HG02588 (cell line): ENCODE results near the gene FN3K.

Experiments used
- ATAC-seq: cut with Tn5 transposase; IDR thresholded peaks from one replicate; pipeline ENCODE4 v1.9.1; 2021; ENCODE audit warnings: mild to moderate bottlenecking, moderate library complexity; ENCODE audit not compliant: unreplicated experiment

The FN3K gene

DNA sequence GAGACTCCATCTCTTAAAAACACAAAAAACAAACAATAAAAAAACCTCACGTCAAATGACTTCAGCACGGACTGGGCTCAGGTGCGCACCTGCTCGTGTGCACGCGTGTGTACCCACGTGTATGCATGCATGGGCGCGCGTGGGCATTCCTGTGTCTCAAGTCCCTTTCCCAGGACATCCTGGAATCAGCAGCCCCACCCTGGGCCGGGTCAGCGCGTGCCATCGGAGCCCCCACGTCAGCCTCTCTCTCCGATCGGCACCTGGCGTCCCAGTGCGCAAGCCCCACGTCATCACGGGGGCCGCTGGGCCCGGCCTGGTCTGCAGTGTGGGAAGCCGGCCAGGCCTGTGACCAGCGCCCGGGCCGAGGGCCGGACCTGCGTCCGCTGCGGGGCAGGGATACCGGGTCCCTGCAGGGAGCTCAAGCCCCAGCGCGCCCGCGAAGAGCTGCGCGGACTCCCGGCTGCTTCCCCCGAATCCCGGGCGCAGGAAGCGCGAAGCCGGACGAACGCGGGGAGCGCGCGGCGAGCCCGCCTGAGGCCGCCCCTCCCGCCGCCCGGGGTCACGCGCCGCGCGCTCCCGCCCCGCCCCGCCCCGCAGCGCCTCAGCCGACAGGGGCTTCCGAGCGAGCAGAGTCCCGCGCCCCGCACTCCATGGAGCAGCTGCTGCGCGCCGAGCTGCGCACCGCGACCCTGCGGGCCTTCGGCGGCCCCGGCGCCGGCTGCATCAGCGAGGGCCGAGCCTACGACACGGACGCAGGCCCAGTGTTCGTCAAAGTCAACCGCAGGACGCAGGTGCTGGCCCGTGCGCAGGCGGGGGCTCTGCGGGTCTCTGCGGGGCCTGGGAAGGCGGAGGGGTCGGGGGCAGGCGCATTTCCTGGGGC, at the start of gene FN3K:
Gene FN3K (plus strand): TSS at position 629 of the 880 bp plus-strand sequence. CDS start 22 bp downstream, at position 651.
- ATAC-seq: no peak

DNA sequence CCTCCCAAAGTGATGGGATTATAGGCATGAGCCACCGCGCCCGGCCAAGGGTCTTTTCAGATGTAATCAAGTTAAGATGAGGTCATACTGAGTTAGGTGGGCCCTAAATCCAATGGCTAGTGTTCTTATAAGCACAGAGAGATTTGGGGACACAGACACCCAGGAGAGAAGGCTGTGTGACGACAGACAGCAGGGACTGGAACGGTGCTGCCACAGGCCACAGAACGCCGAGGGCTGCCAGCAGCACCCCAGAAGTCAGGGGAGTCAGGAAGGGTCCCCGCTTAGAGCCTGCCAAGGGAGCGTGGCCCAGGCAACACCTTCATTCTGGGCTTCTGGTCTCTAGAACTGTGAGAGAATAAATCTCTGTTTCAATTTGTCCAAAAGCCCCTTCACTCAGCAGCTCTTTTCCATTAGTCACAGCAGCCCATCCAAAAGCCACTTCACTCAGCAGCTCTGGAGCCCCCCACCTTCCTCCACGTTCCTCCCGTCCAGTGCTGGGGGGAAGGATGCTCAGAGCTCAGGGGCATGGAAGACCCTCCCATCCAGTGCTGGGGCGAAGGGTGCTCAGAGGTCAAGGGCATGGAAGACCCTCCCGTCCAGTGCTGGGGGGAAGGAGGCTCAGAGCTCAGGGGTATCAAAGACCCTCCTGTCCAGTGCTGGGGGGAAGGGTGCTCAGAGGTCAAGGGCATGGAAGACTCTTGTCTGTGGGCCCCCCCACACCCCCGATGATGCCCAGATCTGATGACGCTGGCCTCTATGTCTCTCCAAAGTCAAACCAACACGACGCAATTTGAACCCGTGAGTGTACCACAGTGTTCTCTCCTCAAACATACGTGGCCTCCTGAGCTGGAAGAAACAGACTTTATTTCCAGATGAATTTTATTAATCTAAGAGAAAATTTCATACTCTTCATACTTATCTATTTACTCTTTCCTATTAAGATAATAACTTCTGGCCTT, 48.8 kb upstream of the FN3K start:
- ATAC-seq: no peak

DNA sequence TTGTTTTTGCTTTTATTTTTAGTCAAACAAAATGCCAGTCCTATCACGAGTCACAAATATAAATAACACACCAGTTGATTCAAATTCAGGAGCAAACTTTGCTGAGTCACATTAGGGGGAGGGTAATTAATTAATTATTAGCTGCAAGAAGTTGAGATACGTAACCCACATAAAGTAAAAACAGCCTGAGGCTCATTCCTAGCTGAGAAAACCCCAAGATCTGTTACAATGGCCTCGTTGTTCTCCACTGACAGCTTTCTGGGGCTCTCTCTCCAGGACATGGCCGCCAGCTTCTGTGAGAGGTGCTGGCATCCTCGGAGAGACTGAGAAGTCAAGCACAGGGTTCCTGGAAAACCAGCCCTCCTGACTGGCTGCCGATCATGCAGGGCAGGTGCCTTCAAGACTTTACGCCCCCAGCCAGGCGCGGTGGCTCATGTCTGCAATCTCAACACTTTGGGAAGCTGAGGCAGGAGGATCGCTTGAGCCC, 48.0 kb upstream of the FN3K start:
- no peak for ATAC-seq

DNA sequence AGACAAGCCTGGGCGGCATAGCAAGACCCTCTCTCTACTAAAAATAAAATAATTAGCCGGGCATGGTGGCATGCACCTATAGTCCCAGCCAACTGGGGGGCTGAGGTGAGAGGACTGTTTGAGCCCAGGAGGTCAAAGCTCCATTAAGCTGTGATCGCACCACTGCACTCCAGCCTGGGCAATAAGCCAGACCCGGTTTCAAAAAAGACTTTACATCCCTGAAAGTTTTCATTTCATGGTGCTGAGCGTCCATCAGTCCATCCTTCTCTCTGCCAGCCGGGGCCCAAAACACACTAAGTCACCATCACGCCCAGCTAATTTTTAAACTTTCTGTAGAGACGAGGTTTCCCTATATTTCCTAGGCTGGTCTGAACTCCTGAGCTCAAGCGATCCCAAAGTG, 47.5 kb upstream of the FN3K start:
- no peak for ATAC-seq

- no peak for ATAC-seq
Observed at GRCh38 chr17:82689077-82689476, 46.3 kb upstream of the FN3K start.

- ATAC-seq: no peak
Observed at GRCh38 chr17:82690786-82691489, 44.5 kb upstream of the FN3K start.

DNA sequence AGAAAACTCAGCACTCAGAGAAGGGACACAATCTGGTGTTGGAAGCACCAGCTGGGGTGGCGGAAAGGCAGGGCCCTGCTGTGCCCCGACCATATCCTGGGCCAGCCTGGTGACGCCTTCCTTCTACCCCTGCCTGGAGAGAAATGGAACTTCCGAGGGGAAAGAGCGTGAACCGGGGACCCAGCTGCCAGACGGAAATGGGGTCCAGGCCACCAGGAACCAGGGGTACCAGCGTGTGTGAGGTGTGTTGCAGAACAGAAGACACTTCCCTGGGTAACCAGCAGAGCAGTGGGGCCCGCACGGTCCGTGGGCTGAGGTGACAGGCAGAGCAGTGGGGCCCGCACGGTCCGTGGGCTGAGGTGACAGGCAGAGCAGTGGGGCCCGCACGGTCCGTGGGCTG, 43.7 kb upstream of the FN3K start:
- ATAC-seq: no peak

GRCh38 chr17:82692268-82692667, 43.1 kb upstream of the FN3K start:
- ATAC-seq: no peak

DNA sequence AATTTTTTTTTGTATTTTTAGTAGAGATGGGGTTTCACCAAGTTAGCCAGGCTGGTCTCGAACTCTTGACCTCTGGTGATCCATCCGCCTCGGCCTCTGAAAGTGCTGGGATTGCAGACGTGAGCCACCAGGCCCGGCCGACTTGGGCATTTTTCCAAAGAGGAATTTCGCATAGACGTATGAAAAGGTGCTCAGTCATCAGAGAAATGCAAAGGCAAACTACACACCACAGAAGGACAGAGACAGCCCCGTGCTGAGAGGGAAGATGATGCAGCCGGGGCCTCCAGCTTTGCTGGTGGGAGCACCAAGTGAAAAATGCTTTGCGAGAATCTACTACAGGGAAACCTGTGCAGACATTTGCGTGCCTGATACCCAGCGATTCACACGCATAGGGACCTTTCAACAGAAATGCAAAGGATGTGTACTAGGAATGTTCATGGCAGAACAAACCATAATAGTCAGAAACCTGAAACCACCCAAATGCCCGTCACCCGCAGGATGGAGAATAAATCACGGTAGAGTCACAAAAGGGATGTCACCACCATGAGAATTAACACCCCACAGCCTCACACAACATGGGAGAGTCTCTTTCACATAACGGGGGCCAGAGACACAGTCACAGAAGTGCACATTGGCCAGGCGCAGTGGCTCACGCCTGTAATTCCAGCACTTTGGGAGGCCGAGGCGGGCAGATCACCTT, 42.1 kb upstream of the FN3K start:
- no peak for ATAC-seq

GRCh38 chr17:82694647-82695046, 40.8 kb upstream of the FN3K start:
- no peak for ATAC-seq

DNA sequence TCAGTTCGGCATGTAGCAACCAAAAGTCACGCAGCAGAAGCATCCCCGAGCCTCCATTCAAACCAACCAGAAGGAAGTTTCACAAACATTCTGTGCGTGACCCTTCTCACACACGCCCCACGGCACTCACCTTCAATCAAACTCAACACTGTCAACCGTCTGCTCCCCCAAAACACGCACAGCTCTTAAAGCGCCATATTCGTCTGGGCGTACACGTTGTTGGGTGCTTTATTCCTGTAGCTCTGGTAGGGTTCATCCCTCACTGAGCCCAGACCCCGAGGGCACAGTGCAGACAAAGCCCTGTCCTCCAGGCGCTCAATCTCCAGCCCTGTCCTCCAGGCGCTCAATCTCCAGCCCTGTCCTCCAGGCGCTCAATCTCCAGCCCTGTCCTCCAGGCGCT, 39.2 kb upstream of the FN3K start:
- ATAC-seq: no peak

GRCh38 chr17:82696916-82697807, 38.3 kb upstream of the FN3K start:
- no peak for ATAC-seq

- ATAC-seq: no peak
Observed at GRCh38 chr17:82697808-82698064, 37.7 kb upstream of the FN3K start.

- peak; percentile 92 for ATAC-seq
Observed at GRCh38 chr17:82698065-82698973, 37.1 kb upstream of the FN3K start, which contains the start of gene RAB40B. Gene RAB40B, minus strand, starts transcription at chr17:82698698. Its CDS starts 102 bp downstream, at chr17:82698596.

GRCh38 chr17:82698974-82699442, 36.4 kb upstream of the FN3K start:
- ATAC-seq: no peak

GRCh38 chr17:82699551-82699950, 35.9 kb upstream of the FN3K start:
- no peak for ATAC-seq

DNA sequence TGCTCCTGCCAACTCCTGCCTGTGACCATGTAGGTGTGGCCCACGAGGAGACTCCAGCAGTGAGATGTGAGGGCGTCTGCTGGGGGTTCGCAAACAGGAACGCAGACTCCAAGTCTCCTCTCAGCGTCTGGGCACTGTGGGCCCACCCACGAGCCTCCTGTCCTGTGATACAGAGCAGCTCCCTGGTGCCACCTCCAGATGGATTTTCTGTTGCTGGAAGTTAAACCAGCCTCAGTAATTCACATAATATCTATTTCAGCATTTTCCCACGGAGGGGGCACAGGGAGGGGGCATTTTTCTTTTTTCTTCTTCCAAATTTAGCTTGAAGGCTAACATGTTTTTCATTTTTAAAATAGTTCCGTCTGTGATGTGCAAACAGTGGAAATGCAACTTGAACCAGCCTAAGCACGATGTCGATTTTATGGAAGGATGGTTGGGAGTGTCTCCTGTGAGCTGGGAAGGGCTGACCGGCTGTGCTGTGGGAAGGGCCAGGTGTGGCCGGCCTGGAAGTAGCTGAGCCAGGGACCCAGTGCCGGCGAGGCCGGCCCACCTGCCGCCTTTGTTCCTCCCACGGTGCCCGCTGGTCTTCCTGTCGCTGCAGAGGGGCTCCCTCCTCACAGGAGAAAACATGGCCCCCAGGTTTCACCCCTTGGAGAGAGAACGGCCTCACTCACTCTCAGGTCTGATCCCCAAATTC, 33.0 kb upstream of the FN3K start:
- no peak for ATAC-seq
